ENCODE data around the gene CLASP1.

CLASP1 gene

DNA sequence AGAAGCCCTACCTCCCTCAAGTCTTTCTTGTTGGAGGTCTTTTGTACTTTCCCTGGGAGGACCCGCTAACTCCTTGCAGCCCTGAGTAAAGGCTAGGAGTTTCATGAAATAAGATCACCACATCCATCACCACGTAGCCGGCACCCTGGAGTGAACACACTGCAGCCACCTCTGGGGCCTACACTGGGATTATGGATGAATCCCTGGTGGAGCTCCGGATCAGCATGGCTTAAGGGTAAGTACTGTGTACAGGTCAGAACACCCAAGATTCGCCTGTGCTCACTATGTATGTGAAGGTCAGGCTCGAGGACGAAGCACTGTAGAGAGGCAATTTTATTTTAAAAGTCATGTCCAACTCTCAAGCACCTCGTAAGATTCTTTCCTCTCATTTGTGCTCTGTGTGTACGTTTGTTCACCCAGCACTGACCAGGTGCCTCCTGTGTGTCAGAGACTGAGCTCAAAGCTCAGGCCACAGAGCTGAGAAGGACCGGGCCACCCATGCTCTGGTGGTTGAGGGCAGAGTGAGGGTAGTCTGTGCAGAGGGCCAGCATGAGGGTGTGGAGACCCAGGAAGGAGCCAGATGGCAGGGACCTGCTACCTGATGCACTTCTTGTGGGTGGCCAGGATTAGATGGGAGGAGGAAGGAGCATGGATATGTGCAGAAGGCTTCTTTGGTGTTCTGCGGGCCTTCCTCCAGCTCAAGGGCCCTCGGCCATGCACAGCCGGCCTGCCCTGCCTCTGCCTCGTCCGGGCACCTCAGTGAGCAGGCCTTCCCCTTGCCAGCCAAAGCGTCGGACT, 297.5 kb downstream of the CLASP1 start:
- TF ChIP-seq, protein P1, sequence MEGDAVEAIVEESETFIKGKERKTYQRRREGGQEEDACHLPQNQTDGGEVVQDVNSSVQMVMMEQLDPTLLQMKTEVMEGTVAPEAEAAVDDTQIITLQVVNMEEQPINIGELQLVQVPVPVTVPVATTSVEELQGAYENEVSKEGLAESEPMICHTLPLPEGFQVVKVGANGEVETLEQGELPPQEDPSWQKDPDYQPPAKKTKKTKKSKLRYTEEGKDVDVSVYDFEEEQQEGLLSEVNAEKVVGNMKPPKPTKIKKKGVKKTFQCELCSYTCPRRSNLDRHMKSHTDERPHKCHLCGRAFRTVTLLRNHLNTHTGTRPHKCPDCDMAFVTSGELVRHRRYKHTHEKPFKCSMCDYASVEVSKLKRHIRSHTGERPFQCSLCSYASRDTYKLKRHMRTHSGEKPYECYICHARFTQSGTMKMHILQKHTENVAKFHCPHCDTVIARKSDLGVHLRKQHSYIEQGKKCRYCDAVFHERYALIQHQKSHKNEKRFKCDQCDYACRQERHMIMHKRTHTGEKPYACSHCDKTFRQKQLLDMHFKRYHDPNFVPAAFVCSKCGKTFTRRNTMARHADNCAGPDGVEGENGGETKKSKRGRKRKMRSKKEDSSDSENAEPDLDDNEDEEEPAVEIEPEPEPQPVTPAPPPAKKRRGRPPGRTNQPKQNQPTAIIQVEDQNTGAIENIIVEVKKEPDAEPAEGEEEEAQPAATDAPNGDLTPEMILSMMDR (IDR thresholded peaks at IDR 0.05; ENCODE audit: extremely low read depth, missing control alignments): no peak
- DNase-seq (ENCODE audit: low spot score): no peak

GRCh38 chr2:121350890-121351289, 298.4 kb downstream of the CLASP1 start:
- TF ChIP-seq, protein P1 (IDR thresholded peaks at IDR 0.05; ENCODE audit: extremely low read depth, missing control alignments): no peak
- DNase-seq (ENCODE audit: low spot score): no peak

- no peak for DNase-seq (ENCODE audit: low spot score)
- TF ChIP-seq, protein P1 (IDR thresholded peaks at IDR 0.05; ENCODE audit: extremely low read depth, missing control alignments): no peak
Observed at GRCh38 chr2:121350402-121350775, 298.9 kb downstream of the CLASP1 start.

DNA sequence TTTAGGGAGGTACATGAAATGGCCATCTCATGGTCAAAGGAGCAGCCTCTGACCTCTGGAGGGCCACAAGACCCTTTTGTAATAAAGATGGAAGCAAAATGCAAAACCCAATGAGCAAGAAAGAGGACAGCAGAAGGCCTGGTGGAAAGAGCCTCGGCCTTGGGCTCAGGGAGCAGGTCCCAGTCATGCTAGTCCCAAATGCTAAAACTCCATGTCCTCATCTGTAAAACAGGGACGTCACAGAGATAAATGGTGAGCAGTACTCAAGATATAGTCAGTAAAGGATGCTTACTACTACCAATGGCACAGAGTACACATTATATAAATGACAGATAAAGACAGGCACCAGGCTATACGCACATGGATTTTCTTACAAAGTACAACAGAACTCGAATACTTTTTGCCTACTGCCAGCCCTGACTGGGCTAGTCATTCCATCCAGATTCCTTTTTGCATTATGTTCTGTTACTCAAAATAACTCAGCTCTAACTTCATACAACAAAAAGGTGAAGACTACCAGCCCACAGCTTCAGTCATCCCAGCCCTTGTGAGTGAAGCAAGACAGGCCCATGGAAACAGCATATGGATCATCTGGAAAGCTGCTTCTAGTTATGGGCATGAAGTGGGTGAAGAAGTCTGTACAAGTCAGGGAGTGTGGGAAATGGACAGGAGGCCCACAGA, 299.4 kb downstream of the CLASP1 start:
- TF ChIP-seq, protein P1 (IDR thresholded peaks at IDR 0.05; ENCODE audit: extremely low read depth, missing control alignments): no peak
- DNase-seq (ENCODE audit: low spot score): no peak

GRCh38 chr2:121348128-121348740, 301.0 kb downstream of the CLASP1 start:
- TF ChIP-seq, protein P1 (IDR thresholded peaks at IDR 0.05; ENCODE audit: extremely low read depth, missing control alignments): no peak
- DNase-seq (ENCODE audit: low spot score): no peak

GRCh38 chr2:121346859-121347258, 302.4 kb downstream of the CLASP1 start:
- DNase-seq (ENCODE audit: low spot score): no peak
- TF ChIP-seq, protein P1 (IDR thresholded peaks at IDR 0.05; ENCODE audit: extremely low read depth, missing control alignments): no peak

DNA sequence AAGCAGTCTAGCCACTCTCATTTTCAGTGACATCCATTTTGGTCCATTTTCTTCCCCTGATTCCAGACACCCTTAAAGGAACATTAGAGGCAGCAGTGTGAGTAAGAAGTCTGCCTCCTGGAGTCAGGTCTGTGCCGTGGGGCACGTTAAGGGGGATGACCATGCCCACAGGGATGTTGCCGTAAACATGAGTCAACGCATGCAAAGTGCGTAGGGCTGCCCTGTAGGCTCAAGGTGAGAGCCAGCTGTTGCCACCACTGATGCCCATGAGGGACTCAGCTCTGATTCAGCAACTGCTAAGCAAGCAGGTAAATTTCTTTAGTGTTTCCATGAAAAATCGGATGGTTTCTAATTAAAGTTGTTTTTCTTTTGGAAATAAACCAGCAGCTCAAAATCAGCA, 302.9 kb downstream of the CLASP1 start:
- TF ChIP-seq, protein P1 (IDR thresholded peaks at IDR 0.05; ENCODE audit: extremely low read depth, missing control alignments): no peak
- DNase-seq (ENCODE audit: low spot score): no peak
